Memory B cell (primary cell): ENCODE results near the gene NDFIP1.
"Not testable (repeated sequence)": the region's sequence is repeated elsewhere in the genome, so short reads cannot be mapped to it uniquely, and the experiment has no call there.

Experiments
- ATAC-seq: fragments of 150-1000 bp; cut with Tn5 transposase; 2 replicates; pipeline ENCODE4 v1.10.0; 2021; ENCODE audit warnings: low read depth, mild to moderate bottlenecking, moderate library complexity
- DNase-seq, 2 donors: peaks; one replicate each; pipeline ENCODE4 v3.0.0; 2022; ENCODE audit warnings: low spot score in 2 of 2
- H3K27ac Mint-ChIP-seq: one replicate; pipeline ENCODE4 v1.8.0; 2022; ENCODE audit warnings: mild to moderate bottlenecking, moderate library complexity, mixed read lengths
- H3K27me3 Mint-ChIP-seq: one replicate; pipeline ENCODE4 v1.8.0; 2022; ENCODE audit warnings: mixed read lengths
- H3K36me3 Mint-ChIP-seq: one replicate; pipeline ENCODE4 v1.8.0; 2022; ENCODE audit warnings: mild to moderate bottlenecking, mixed read lengths
- H3K4me1 Mint-ChIP-seq: one replicate; pipeline ENCODE4 v1.8.0; 2022; ENCODE audit warnings: mixed read lengths
- H3K4me3 Mint-ChIP-seq: one replicate; pipeline ENCODE4 v1.8.0; 2022; ENCODE audit warnings: mild to moderate bottlenecking, moderate library complexity, mixed read lengths
- H3K9me3 Mint-ChIP-seq: one replicate; pipeline ENCODE4 v1.8.0; 2022; ENCODE audit warnings: mixed read lengths

The NDFIP1 gene

GRCh38 chr5:142080248-142080647 lies 28.3 kb upstream of the NDFIP1 start:
- H3K27me3 Mint-ChIP-seq, result peaks cover 5% of the 10 kb centered on the region
- no peaks in the 10 kb centered on the region for H3K9me3 Mint-ChIP-seq
- DNase-seq, result no peak
- no peak for ATAC-seq
- H3K4me3 Mint-ChIP-seq, result no peak overlapping the region
- no peaks in the 10 kb centered on the region for H3K4me1 Mint-ChIP-seq
- no peaks in the 10 kb centered on the region for H3K36me3 Mint-ChIP-seq
- no peak overlapping the region for H3K27ac Mint-ChIP-seq

- Mint-ChIP-seq H3K4me1 (no peaks in the 10 kb centered on the region), H3K4me3 (no peak overlapping the region), H3K27me3 (peaks cover 5% of the 10 kb centered on the region), H3K9me3 (no peaks in the 10 kb centered on the region), H3K27ac (no peak overlapping the region), H3K36me3 (no peaks in the 10 kb centered on the region)
- ATAC-seq, result no peak
- DNase-seq, result no peak
Observed at GRCh38 chr5:142082182-142082781, 26.3 kb upstream of the NDFIP1 start.

GRCh38 chr5:142086229-142086628 lies 22.4 kb upstream of the NDFIP1 start:
- ATAC-seq (no peak), DNase-seq (no peak)
- H3K9me3 Mint-ChIP-seq, result no peaks in the 10 kb centered on the region
- peaks cover 5% of the 10 kb centered on the region for H3K27me3 Mint-ChIP-seq
- no peak overlapping the region for H3K27ac Mint-ChIP-seq
- no peak overlapping the region for H3K4me3 Mint-ChIP-seq
- H3K4me1 Mint-ChIP-seq, result peaks cover 5% of the 10 kb centered on the region
- H3K36me3 Mint-ChIP-seq, result no peaks in the 10 kb centered on the region

GRCh38 chr5:142086679-142087078 lies 21.9 kb upstream of the NDFIP1 start:
- H3K4me3 Mint-ChIP-seq, result no peak overlapping the region
- no peak overlapping the region for H3K27ac Mint-ChIP-seq
- peaks cover 5% of the 10 kb centered on the region for H3K27me3 Mint-ChIP-seq
- H3K9me3 Mint-ChIP-seq, result no peaks in the 10 kb centered on the region
- peaks cover 5% of the 10 kb centered on the region for H3K4me1 Mint-ChIP-seq
- no peaks in the 10 kb centered on the region for H3K36me3 Mint-ChIP-seq
- no peak for DNase-seq
- no peak for ATAC-seq

- ATAC-seq (no peak), DNase-seq (no peak)
- H3K4me3 Mint-ChIP-seq, result no peak overlapping the region
- no peak overlapping the region for H3K27ac Mint-ChIP-seq
- H3K9me3 Mint-ChIP-seq, result no peaks in the 10 kb centered on the region
- H3K27me3 Mint-ChIP-seq, result peaks cover 5% of the 10 kb centered on the region
- peaks cover 5% of the 10 kb centered on the region for H3K4me1 Mint-ChIP-seq
- H3K36me3 Mint-ChIP-seq, result no peaks in the 10 kb centered on the region
Observed at GRCh38 chr5:142087920-142088679, 20.5 kb upstream of the NDFIP1 start.

GRCh38 chr5:142088855-142089479 lies 19.6 kb upstream of the NDFIP1 start:
- not testable (repeated sequence) for H3K4me3 Mint-ChIP-seq, H3K27ac Mint-ChIP-seq, H3K4me1 Mint-ChIP-seq, H3K27me3 Mint-ChIP-seq, H3K9me3 Mint-ChIP-seq, H3K36me3 Mint-ChIP-seq, DNase-seq, ATAC-seq

- H3K36me3 Mint-ChIP-seq, result no peaks in the 10 kb centered on the region
- H3K4me3 Mint-ChIP-seq, result no peak overlapping the region
- peaks cover 3% of the 10 kb centered on the region for H3K27me3 Mint-ChIP-seq
- H3K27ac Mint-ChIP-seq, result no peak overlapping the region
- peaks cover 13% of the 10 kb centered on the region for H3K4me1 Mint-ChIP-seq
- ATAC-seq (no peak), DNase-seq (no peak)
- H3K9me3 Mint-ChIP-seq, result no peaks in the 10 kb centered on the region
Observed at GRCh38 chr5:142091012-142091411, 17.6 kb upstream of the NDFIP1 start.

GRCh38 chr5:142091922-142092321 lies 16.7 kb upstream of the NDFIP1 start:
- H3K36me3 Mint-ChIP-seq, result no peaks in the 10 kb centered on the region
- DNase-seq, result no peak
- peaks cover 13% of the 10 kb centered on the region for H3K4me1 Mint-ChIP-seq
- H3K4me3 Mint-ChIP-seq, result no peak overlapping the region
- H3K27me3 Mint-ChIP-seq, result peaks cover 3% of the 10 kb centered on the region
- H3K27ac Mint-ChIP-seq, result no peak overlapping the region
- no peak for ATAC-seq
- no peaks in the 10 kb centered on the region for H3K9me3 Mint-ChIP-seq

GRCh38 chr5:142095035-142095434 lies 13.5 kb upstream of the NDFIP1 start:
- H3K4me1 Mint-ChIP-seq, result peaks cover 9% of the 10 kb centered on the region
- H3K36me3 Mint-ChIP-seq, result no peaks in the 10 kb centered on the region
- H3K27me3 Mint-ChIP-seq, result peaks cover 1% of the 10 kb centered on the region
- no peak overlapping the region for H3K27ac Mint-ChIP-seq
- no peak overlapping the region for H3K4me3 Mint-ChIP-seq
- ATAC-seq, result no peak
- no peak for DNase-seq
- no peaks in the 10 kb centered on the region for H3K9me3 Mint-ChIP-seq

GRCh38 chr5:142095651-142096330 lies 12.8 kb upstream of the NDFIP1 start:
- Mint-ChIP-seq H3K27ac (no peak overlapping the region), H3K4me1 (peaks cover 9% of the 10 kb centered on the region), H3K9me3 (no peaks in the 10 kb centered on the region), H3K27me3 (peaks cover 1% of the 10 kb centered on the region), H3K4me3 (no peak overlapping the region), H3K36me3 (no peaks in the 10 kb centered on the region)
- DNase-seq (no peak), ATAC-seq (peak; percentile 61)

GRCh38 chr5:142096382-142096781 lies 12.2 kb upstream of the NDFIP1 start:
- no peak for DNase-seq
- H3K9me3 Mint-ChIP-seq, result no peaks in the 10 kb centered on the region
- H3K4me1 Mint-ChIP-seq, result peaks cover 9% of the 10 kb centered on the region
- H3K36me3 Mint-ChIP-seq, result no peaks in the 10 kb centered on the region
- H3K4me3 Mint-ChIP-seq, result no peak overlapping the region
- ATAC-seq, result no peak
- H3K27ac Mint-ChIP-seq, result no peak overlapping the region
- H3K27me3 Mint-ChIP-seq, result peaks cover 1% of the 10 kb centered on the region

GRCh38 chr5:142097681-142098080 lies 10.9 kb upstream of the NDFIP1 start:
- H3K9me3 Mint-ChIP-seq, result no peaks in the 10 kb centered on the region
- no peak overlapping the region for H3K27ac Mint-ChIP-seq
- no peaks in the 10 kb centered on the region for H3K36me3 Mint-ChIP-seq
- no peak overlapping the region for H3K4me3 Mint-ChIP-seq
- DNase-seq (no peak), ATAC-seq (no peak)
- peaks cover 9% of the 10 kb centered on the region for H3K4me1 Mint-ChIP-seq
- H3K27me3 Mint-ChIP-seq, result peaks cover 1% of the 10 kb centered on the region

GRCh38 chr5:142098275-142098674 lies 10.3 kb upstream of the NDFIP1 start:
- ATAC-seq, result no peak
- Mint-ChIP-seq H3K27me3 (peaks cover 3% of the 10 kb centered on the region), H3K4me1 (peaks cover 9% of the 10 kb centered on the region), H3K4me3 (no peak overlapping the region), H3K9me3 (no peaks in the 10 kb centered on the region), H3K36me3 (no peaks in the 10 kb centered on the region), H3K27ac (no peak overlapping the region)
- DNase-seq, result no peak

GRCh38 chr5:142098931-142099330 lies 9.6 kb upstream of the NDFIP1 start:
- peaks cover 9% of the 10 kb centered on the region for H3K4me1 Mint-ChIP-seq
- H3K4me3 Mint-ChIP-seq, result no peak overlapping the region
- no peak for ATAC-seq
- no peaks in the 10 kb centered on the region for H3K36me3 Mint-ChIP-seq
- DNase-seq, result no peak
- H3K9me3 Mint-ChIP-seq, result no peaks in the 10 kb centered on the region
- peaks cover 3% of the 10 kb centered on the region for H3K27me3 Mint-ChIP-seq
- no peak overlapping the region for H3K27ac Mint-ChIP-seq
